Measurements from ENCODE around the gene ZC3H10. TPM values are rescaled to one million over a fixed set of nuclear protein-coding genes. Genes with fewer than 3 reads are reported as not detected.

The ZC3H10 gene
- total RNA-seq, 1 donor = 7.3 TPM

DNA sequence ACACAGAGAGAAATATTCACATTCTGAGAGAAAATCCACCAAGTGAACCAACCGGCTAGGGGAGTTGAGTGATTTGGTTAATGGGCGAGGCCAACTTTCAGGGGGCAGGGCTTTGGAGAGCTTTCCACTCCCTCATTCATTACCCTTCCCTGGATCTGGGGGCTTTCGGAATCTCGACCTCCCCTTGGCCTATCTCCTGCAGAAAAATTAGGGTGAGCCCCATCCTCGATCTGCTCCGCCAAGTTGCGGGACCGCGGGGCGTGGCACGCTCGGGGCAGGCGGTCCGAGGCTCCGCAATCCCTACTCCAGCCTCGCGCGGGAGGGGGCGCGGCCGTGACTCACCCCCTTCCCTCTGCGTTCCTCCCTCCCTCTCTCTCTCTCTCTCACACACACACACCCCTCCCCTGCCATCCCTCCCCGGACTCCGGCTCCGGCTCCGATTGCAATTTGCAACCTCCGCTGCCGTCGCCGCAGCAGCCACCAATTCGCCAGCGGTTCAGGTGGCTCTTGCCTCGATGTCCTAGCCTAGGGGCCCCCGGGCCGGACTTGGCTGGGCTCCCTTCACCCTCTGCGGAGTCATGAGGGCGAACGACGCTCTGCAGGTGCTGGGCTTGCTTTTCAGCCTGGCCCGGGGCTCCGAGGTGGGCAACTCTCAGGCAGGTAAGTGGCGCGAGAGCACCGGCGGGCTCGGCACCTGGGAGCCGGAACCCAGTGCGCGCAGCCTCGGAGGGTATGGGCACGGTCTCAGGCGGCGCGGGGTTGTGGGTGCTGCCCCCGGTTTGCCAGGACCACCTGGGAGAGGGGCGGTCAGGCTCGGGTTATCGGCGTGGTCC, 38.1 kb upstream of the ZC3H10 start, which contains the start of gene ERBB3:
TSS of gene ERBB3 (plus strand) at position 443 of the 833 bp plus-strand sequence. CDS start at position 579, 136 bp downstream.
- peak within 1 kb of the TSS; percentile 74 for H3K4me3 ChIP-seq (ENCODE audit: low read depth, low read length)
- peak; percentile 72 for DNase-seq (ENCODE audit: low read depth)
- TF ChIP-seq, protein P1, sequence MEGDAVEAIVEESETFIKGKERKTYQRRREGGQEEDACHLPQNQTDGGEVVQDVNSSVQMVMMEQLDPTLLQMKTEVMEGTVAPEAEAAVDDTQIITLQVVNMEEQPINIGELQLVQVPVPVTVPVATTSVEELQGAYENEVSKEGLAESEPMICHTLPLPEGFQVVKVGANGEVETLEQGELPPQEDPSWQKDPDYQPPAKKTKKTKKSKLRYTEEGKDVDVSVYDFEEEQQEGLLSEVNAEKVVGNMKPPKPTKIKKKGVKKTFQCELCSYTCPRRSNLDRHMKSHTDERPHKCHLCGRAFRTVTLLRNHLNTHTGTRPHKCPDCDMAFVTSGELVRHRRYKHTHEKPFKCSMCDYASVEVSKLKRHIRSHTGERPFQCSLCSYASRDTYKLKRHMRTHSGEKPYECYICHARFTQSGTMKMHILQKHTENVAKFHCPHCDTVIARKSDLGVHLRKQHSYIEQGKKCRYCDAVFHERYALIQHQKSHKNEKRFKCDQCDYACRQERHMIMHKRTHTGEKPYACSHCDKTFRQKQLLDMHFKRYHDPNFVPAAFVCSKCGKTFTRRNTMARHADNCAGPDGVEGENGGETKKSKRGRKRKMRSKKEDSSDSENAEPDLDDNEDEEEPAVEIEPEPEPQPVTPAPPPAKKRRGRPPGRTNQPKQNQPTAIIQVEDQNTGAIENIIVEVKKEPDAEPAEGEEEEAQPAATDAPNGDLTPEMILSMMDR (IDR thresholded peaks at IDR 0.05; ENCODE audit: insufficient read depth, low read length) = peak; percentile 35

- H3K4me3 ChIP-seq (ENCODE audit: low read depth, low read length) = no peak overlapping the region
- DNase-seq (ENCODE audit: low read depth) = no peak
- TF ChIP-seq, protein P1 (IDR thresholded peaks at IDR 0.05; ENCODE audit: insufficient read depth, low read length) = no peak
Observed at GRCh38 chr12:56080556-56081138, 37.4 kb upstream of the ZC3H10 start.

DNA sequence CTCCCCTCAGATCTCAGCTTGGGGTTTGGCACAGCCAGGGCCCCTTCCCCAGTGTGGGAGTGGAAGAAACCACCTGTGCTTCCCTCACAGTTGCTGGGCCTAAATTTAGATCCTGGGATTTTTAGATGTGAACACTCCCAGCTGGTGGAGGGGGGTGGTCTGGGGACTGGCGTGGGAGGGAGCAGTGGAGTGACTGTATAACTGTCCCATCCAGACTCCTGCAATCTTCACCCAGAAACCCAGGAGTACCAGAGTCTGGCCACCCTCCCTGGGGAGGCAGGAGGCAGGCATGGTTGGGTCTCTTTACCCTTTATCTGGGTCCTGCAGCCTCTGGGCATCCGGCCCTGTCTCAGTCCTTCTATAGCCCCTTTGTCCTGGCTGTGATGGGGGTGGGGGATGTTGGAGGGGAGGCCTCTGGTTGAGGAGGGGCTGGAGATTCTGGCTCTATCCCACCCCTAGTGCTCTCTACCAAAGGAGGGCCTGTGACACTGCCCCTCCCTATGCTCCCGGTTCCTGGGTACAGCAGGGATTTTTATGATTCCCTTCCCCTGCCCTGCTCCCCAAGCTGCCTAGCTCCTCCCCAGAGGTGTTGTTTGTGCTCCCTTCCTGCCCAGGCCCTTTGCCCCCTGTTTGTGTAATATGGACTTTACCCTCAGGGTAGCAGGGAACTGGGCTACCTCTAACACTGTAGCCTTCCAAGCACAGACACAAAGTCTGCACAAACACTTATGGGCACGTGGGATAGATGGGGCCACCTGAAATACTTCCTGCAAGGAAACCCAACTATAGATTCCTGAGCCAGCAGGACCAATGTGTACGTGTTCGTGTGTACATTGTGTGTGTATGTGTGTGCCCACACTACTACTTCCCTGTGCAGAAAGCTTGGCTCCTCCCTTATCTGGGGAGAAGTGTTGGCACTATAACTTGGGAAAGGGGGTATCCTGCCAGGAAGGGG, 36.4 kb upstream of the ZC3H10 start:
- TF ChIP-seq, protein P1 (IDR thresholded peaks at IDR 0.05; ENCODE audit: insufficient read depth, low read length) = no peak
- H3K4me3 ChIP-seq (ENCODE audit: low read depth, low read length) = no peak overlapping the region
- DNase-seq (ENCODE audit: low read depth) = no peak

- TF ChIP-seq, protein P1 (IDR thresholded peaks at IDR 0.05; ENCODE audit: insufficient read depth, low read length) = no peak
- no peak for DNase-seq (ENCODE audit: low read depth)
- no peak overlapping the region for H3K4me3 ChIP-seq (ENCODE audit: low read depth, low read length)
Observed at GRCh38 chr12:56082382-56082781, 35.7 kb upstream of the ZC3H10 start.

- DNase-seq (ENCODE audit: low read depth) = no peak
- TF ChIP-seq, protein P1 (IDR thresholded peaks at IDR 0.05; ENCODE audit: insufficient read depth, low read length) = no peak
- H3K4me3 ChIP-seq (ENCODE audit: low read depth, low read length) = no peak overlapping the region
Observed at GRCh38 chr12:56082967-56083366, 35.1 kb upstream of the ZC3H10 start.

- no peak overlapping the region for H3K4me3 ChIP-seq (ENCODE audit: low read depth, low read length)
- DNase-seq (ENCODE audit: low read depth) = no peak
- TF ChIP-seq, protein P1 (IDR thresholded peaks at IDR 0.05; ENCODE audit: insufficient read depth, low read length) = peak; percentile 31
Observed at GRCh38 chr12:56084958-56085543, 33.0 kb upstream of the ZC3H10 start.

Measured in fibroblast of the aortic adventitia (primary cell).